Endothelial cell (in vitro differentiated cells): Measurements from ENCODE around the gene MRC1. TPM values are rescaled to one million over a fixed set of nuclear protein-coding genes. Genes with fewer than 3 reads are reported as not detected.

Experiments used
- DNase-seq: peaks from one replicate; pipeline ENCODE4 v3.0.0; 2021; ENCODE audit warnings: low spot score
- H3K27ac Mint-ChIP-seq: one replicate; pipeline ENCODE4 v1.8.0; 2021; ENCODE audit warnings: mixed read lengths, inconsistent platforms; ENCODE audit not compliant: unreplicated experiment
- H3K27me3 Mint-ChIP-seq: one replicate; pipeline ENCODE4 v1.8.0; 2021; ENCODE audit warnings: mild to moderate bottlenecking, moderate library complexity, mixed read lengths, inconsistent platforms; ENCODE audit not compliant: unreplicated experiment
- H3K36me3 Mint-ChIP-seq: one replicate; pipeline ENCODE4 v1.8.0; 2021; ENCODE audit warnings: mild to moderate bottlenecking, low read depth, mixed read lengths, inconsistent platforms; ENCODE audit not compliant: unreplicated experiment
- H3K4me1 Mint-ChIP-seq: one replicate; pipeline ENCODE4 v1.8.0; 2021; ENCODE audit warnings: mild to moderate bottlenecking, mixed read lengths, inconsistent platforms; ENCODE audit not compliant: unreplicated experiment
- H3K4me3 Mint-ChIP-seq: one replicate; pipeline ENCODE4 v1.8.0; 2021; ENCODE audit warnings: mild to moderate bottlenecking, mixed read lengths, inconsistent platforms; ENCODE audit not compliant: unreplicated experiment
- H3K9me3 Mint-ChIP-seq: one replicate; pipeline ENCODE4 v1.8.0; 2021; ENCODE audit warnings: mixed read lengths, inconsistent platforms; ENCODE audit not compliant: unreplicated experiment
- total RNA-seq: library from RNA; stranded (reverse); fragmentation: NEBNext Ultra II Directional; extraction: Animal tissue kit (Norgen Biotek cat#: 25700); gene quantifications from one replicate; pipeline ENCODE4 v1.2.1, GENCODE V29; 2021; ENCODE audit not compliant: unreplicated experiment
- TF ChIP-seq, protein P1 (sequence below): fragments of 200-600 bp; sonication (generic); IDR thresholded peaks from one replicate; pipeline ENCODE4 v1.5.0; 2021; ENCODE audit warnings: antibody characterized with exemption; ENCODE audit not compliant: unreplicated experiment

The MRC1 gene
- total RNA-seq, 1 donor from 2014 or later = 35.7 TPM

DNA sequence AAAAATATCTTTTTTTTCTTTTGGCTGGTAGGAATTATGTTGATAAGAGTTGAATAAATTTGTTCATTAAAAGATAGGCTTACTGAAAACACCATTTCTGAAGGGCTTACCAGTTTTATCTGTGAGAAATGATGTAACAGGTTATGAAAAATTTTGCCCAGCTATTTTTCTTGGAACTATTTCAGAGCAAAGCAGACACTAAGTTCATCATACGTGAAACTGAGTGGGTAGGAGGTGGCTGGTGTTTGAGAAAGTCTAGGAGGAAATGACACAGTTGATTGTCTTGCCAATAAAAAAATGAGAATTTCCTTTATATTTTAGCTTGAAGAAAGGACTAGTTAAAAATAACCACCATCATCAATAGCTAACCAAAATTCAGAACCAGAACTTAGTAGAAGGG lies 6.2 kb upstream of the MRC1 start:
- Mint-ChIP-seq H3K27me3 (peaks cover 3% of the 10 kb centered on the region), H3K4me1 (no peaks in the 10 kb centered on the region), H3K27ac (no peak overlapping the region), H3K9me3 (no peaks in the 10 kb centered on the region), H3K36me3 (no peaks in the 10 kb centered on the region), H3K4me3 (no peak overlapping the region)
- TF ChIP-seq, protein P1, sequence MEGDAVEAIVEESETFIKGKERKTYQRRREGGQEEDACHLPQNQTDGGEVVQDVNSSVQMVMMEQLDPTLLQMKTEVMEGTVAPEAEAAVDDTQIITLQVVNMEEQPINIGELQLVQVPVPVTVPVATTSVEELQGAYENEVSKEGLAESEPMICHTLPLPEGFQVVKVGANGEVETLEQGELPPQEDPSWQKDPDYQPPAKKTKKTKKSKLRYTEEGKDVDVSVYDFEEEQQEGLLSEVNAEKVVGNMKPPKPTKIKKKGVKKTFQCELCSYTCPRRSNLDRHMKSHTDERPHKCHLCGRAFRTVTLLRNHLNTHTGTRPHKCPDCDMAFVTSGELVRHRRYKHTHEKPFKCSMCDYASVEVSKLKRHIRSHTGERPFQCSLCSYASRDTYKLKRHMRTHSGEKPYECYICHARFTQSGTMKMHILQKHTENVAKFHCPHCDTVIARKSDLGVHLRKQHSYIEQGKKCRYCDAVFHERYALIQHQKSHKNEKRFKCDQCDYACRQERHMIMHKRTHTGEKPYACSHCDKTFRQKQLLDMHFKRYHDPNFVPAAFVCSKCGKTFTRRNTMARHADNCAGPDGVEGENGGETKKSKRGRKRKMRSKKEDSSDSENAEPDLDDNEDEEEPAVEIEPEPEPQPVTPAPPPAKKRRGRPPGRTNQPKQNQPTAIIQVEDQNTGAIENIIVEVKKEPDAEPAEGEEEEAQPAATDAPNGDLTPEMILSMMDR = no peak
- no peak for DNase-seq

DNA sequence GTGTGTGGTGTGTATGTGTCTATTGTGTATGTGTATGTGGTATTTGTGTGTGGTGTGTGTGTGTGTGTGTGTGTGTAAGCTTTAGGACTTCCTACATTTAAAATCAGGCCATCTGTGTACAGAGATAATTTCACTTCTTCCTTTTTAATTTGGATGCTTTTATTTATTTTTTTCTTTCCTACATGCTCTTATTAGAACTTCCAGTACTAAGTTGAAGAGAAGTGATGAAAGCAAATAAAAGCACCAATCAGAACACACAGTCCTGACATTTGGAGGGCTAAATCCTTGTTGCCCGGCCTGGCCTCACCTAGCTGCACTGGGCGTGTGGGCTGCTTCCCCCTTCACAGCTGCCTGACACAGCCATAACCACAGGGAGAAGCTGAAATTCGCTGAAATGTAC lies 3.8 kb upstream of the MRC1 start:
- TF ChIP-seq, protein P1 = no peak
- Mint-ChIP-seq H3K27ac (no peak overlapping the region), H3K27me3 (peaks cover 3% of the 10 kb centered on the region), H3K9me3 (no peaks in the 10 kb centered on the region), H3K4me3 (no peak overlapping the region), H3K36me3 (no peaks in the 10 kb centered on the region), H3K4me1 (peaks cover 17% of the 10 kb centered on the region)
- no peak for DNase-seq

DNA sequence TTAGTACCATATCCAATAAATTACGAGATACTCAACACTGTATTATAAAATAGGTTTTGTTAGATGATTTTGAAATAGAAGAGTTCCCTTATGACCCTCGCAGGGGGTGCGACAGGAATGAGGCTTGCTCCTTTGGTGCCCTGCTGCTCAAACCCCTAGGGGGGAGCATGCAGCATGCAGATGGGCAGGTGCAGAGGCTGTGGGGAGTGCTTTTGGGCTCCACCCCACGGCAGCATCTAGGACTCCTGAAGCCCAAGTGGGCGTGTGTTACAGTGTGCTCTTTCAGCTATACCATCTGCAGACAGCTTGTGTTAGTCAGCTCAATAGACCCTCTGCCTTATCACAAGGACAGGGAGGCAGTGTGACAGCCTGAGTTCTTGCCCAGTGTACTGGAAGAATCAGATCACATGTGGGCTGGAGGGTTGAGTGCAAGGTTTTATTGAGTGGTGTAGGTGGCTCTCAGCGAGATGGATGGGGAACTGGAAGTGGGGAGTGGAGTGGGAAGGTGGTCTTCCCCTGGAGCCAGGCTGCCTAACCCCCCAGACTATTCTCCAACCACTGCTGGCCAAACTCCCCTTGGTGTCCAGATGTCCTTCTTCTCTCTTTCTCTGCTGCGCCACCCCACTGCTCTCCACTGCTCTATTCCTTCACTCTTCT lies 3.1 kb upstream of the MRC1 start:
- peaks cover 23% of the 10 kb centered on the region for H3K4me1 Mint-ChIP-seq
- DNase-seq = no peak
- TF ChIP-seq, protein P1 = no peak
- no peaks in the 10 kb centered on the region for H3K9me3 Mint-ChIP-seq
- no peaks in the 10 kb centered on the region for H3K36me3 Mint-ChIP-seq
- peaks cover 3% of the 10 kb centered on the region for H3K27me3 Mint-ChIP-seq
- no peak overlapping the region for H3K4me3 Mint-ChIP-seq
- no peak overlapping the region for H3K27ac Mint-ChIP-seq

DNA sequence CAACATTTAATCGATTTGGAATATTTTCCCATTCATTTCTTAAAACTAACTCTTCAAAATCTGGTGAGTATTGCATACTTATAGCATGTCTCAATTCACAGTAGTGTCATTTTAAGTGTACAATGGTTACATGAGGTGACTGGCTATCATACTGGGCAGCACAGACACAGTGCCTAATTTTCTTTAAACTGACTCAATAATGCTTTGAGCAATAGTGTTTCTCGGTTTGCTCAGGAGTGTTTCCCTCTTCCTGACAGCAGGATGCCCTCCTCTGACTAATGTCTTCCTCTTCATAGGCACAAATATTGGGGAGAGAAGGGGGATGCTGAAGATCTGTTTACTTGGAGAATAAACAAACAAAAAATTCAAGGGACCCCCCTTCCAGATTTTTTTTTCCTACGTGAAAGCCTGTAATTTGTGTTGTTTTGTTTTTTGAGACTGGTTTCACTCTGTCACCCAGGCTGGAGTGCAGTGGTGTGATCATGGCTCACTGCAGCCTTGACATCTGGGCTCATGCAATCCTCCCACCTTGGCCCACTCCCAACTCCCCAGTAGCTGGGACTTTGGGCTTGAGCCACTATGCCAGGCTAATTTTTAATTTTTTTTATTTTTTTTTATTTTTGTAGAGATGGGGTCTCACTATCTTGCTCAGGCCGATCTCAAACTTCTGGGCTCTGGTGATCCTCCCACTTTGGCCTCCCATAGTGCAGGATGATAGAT lies 2.2 kb downstream of the MRC1 start:
- Mint-ChIP-seq H3K9me3 (no peaks in the 10 kb centered on the region), H3K27ac (no peak overlapping the region), H3K36me3 (no peaks in the 10 kb centered on the region), H3K27me3 (peaks cover 2% of the 10 kb centered on the region), H3K4me3 (no peak overlapping the region), H3K4me1 (peaks cover 36% of the 10 kb centered on the region)
- DNase-seq = no peak
- TF ChIP-seq, protein P1 = no peak

DNA sequence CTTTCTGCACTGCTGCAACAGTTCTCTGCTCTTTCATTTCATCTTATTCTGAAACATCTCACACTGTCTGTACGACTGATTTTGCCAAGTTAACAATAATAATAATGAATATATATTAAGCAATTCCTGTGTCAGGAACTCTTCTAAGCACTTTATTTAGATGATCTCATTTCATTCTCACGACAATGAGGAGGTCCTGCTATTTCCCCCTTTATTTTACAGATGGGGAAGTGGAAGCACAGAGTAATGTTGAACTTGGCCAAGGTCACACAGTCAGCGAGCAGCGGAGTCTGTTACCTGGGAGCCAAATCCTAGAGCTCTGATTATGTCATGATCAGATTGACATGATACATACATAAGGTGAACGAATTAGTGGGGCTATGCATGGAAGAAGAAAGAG lies 5.8 kb downstream of the MRC1 start:
- H3K27me3 Mint-ChIP-seq = peaks cover 2% of the 10 kb centered on the region
- no peak overlapping the region for H3K4me3 Mint-ChIP-seq
- H3K36me3 Mint-ChIP-seq = no peaks in the 10 kb centered on the region
- no peaks in the 10 kb centered on the region for H3K9me3 Mint-ChIP-seq
- H3K4me1 Mint-ChIP-seq = peaks cover 33% of the 10 kb centered on the region
- no peak overlapping the region for H3K27ac Mint-ChIP-seq
- DNase-seq = no peak
- TF ChIP-seq, protein P1 = no peak
